ENCODE measurements around the gene PPFIBP2.
A peak's percentile ranks its signal among the peaks of the same experiment; 100 is the strongest.

The PPFIBP2 gene

GRCh38 chr11:7604331-7604955 lies 90.6 kb downstream of the PPFIBP2 start:
- no peak for DNase-seq (ENCODE audit: low read depth)
- TF ChIP-seq CTCF (IDR thresholded peaks at IDR 0.05; ENCODE audit: low read length, missing control alignments): no peak
- no peak overlapping the region for H3K4me3 ChIP-seq (replicated peaks; ENCODE audit: low read depth, low read length)

GRCh38 chr11:7605186-7605943 lies 91.6 kb downstream of the PPFIBP2 start:
- H3K4me3 ChIP-seq (replicated peaks; ENCODE audit: low read depth, low read length): no peak overlapping the region
- no peak for TF ChIP-seq CTCF (IDR thresholded peaks at IDR 0.05; ENCODE audit: low read length, missing control alignments)
- peak; percentile 87 for DNase-seq (ENCODE audit: low read depth)

- no peak for DNase-seq (ENCODE audit: low read depth)
- no peak overlapping the region for H3K4me3 ChIP-seq (replicated peaks; ENCODE audit: low read depth, low read length)
- no peak for TF ChIP-seq CTCF (IDR thresholded peaks at IDR 0.05; ENCODE audit: low read length, missing control alignments)
These were observed 92.7 kb downstream of the PPFIBP2 start for GRCh38 chr11:7606496-7606895.

- peak; percentile 51 for DNase-seq (ENCODE audit: low read depth)
- H3K4me3 ChIP-seq (replicated peaks; ENCODE audit: low read depth, low read length): no peak overlapping the region
- TF ChIP-seq CTCF (IDR thresholded peaks at IDR 0.05; ENCODE audit: low read length, missing control alignments): no peak
These were observed 95.2 kb downstream of the PPFIBP2 start for GRCh38 chr11:7609015-7609414.

- no peak overlapping the region for H3K4me3 ChIP-seq (replicated peaks; ENCODE audit: low read depth, low read length)
- TF ChIP-seq CTCF (IDR thresholded peaks at IDR 0.05; ENCODE audit: low read length, missing control alignments): no peak
- DNase-seq (ENCODE audit: low read depth): no peak
These were observed 95.7 kb downstream of the PPFIBP2 start for GRCh38 chr11:7609521-7609920.

GRCh38 chr11:7610393-7610792 lies 96.6 kb downstream of the PPFIBP2 start:
- TF ChIP-seq CTCF (IDR thresholded peaks at IDR 0.05; ENCODE audit: low read length, missing control alignments): no peak
- DNase-seq (ENCODE audit: low read depth): no peak
- H3K4me3 ChIP-seq (replicated peaks; ENCODE audit: low read depth, low read length): no peak overlapping the region

Data from fibroblast of pulmonary artery (primary cell).